SK-N-SH (cell line): ENCODE results near the gene AKR1C4. TPM values are rescaled to one million over a fixed set of nuclear protein-coding genes. Genes with fewer than 3 reads are reported as not detected.
"Not testable (repeated sequence)": the region's sequence is repeated elsewhere in the genome, so short reads cannot be mapped to it uniquely, and the experiment has no call there.

ENCODE experiments used
- CTCF ChIA-PET: fragments of 300-600, 350-600 bp; formaldehyde crosslinking; extraction: SDS; loops from one replicate; lab custom pipeline; 2021; lab: Yijun Ruan, JAX
- POLR2A ChIA-PET: fragments of 350-600 bp; sonication (Branson Sonifier 250); formaldehyde crosslinking; extraction: SDS; loops from one replicate; lab custom pipeline; 2020; ENCODE audit warnings: antibody characterized with exemption, inconsistent platforms; lab: Yijun Ruan, JAX
- DNase-seq: peaks from one replicate; pipeline ENCODE4 v3.0.0; 2012
- H2AFZ ChIP-seq: fragments of 200-600 bp; sonication (generic); 2 replicates; pipeline ENCODE4 v1.8.1; 2016; ENCODE audit warnings: antibody characterized with exemption, mild to moderate bottlenecking, low read depth
- H3F3A ChIP-seq: fragments of 200-600 bp; sonication (generic); replicated peaks from 2 replicates; pipeline ENCODE3; 2016; ENCODE audit warnings: antibody characterized with exemption, mild to moderate bottlenecking; ENCODE audit not compliant: insufficient read depth
- H3K27ac ChIP-seq, 2 experiments: fragments of 200-500 bp in 1 of 2; fragments of 200-600 bp in 1 of 2; sonication (Bioruptor generic) in 1 of 2; sonication (generic), shearing (Covaris generic) in 1 of 2; 2 replicates each; pipeline versions ENCODE4 v1.5.1 to v1.6.1; 2014 to 2016; ENCODE audit warnings: low read depth in 2 of 2, inconsistent platforms in 1 of 2, low read length in 1 of 2, mild to moderate bottlenecking in 1 of 2, mixed read lengths in 1 of 2
- H3K27me3 ChIP-seq: fragments of 200-600 bp; sonication (generic), shearing (Covaris generic); 2 replicates; pipeline ENCODE4 v1.6.1; 2016; ENCODE audit warnings: mixed run types; ENCODE audit not compliant: insufficient read depth
- H3K36me3 ChIP-seq, 2 experiments: fragments of 200-500 bp in 1 of 2; fragments of 200-600 bp in 1 of 2; sonication (Bioruptor generic) in 1 of 2; sonication (generic) in 1 of 2; replicated peaks in 1 of 2; 2 replicates each; pipeline versions ENCODE3 to v1.5.1; 2014 to 2016; ENCODE audit warnings: low read length in 1 of 2, mild to moderate bottlenecking in 1 of 2; ENCODE audit not compliant: insufficient read depth in 2 of 2, control insufficient read depth in 1 of 2
- H3K4me1 ChIP-seq, 2 experiments: fragments of 200-500 bp in 1 of 2; fragments of 200-600 bp in 1 of 2; sonication (Bioruptor generic) in 1 of 2; sonication (generic), shearing (Covaris generic) in 1 of 2; 2 replicates each; pipeline versions ENCODE4 v1.5.1 to v1.6.1; 2014 to 2016; ENCODE audit warnings: low read depth in 1 of 2, low read length in 1 of 2, mixed run types in 1 of 2; ENCODE audit not compliant: insufficient read depth in 2 of 2, control insufficient read depth in 1 of 2
- H3K4me2 ChIP-seq: fragments of 200-600 bp; sonication (generic), shearing (Covaris generic); 2 replicates; pipeline ENCODE4 v1.6.1; 2017; ENCODE audit warnings: mixed run types
- H3K4me3 ChIP-seq, 2 experiments: fragments of 200-500 bp in 1 of 2; fragments of 200-600 bp in 1 of 2; sonication (Bioruptor generic) in 1 of 2; sonication (generic), shearing (Covaris generic) in 1 of 2; 2 replicates each; pipeline versions ENCODE4 v1.5.1 to v1.8.1; 2014 to 2016; ENCODE audit warnings: low read depth in 2 of 2, inconsistent platforms in 1 of 2, low read length in 1 of 2, mild to moderate bottlenecking in 1 of 2, mixed read lengths in 1 of 2, moderate library complexity in 1 of 2
- H3K79me2 ChIP-seq: fragments of 200-600 bp; sonication (generic); 2 replicates; pipeline ENCODE4 v1.8.1; 2017; ENCODE audit warnings: mild to moderate bottlenecking; ENCODE audit not compliant: insufficient read depth
- H3K9ac ChIP-seq: fragments of 200-600 bp; sonication (generic); 2 replicates; pipeline ENCODE4 v1.6.1; 2017; ENCODE audit warnings: mixed run types
- H3K9me2 ChIP-seq: fragments of 200-600 bp; sonication (generic); 2 replicates; pipeline ENCODE4 v1.6.1; 2017; ENCODE audit warnings: mixed run types
- H3K9me3 ChIP-seq: fragments of 200-600 bp; sonication (generic); 2 replicates; pipeline ENCODE4 v1.6.1; 2017; ENCODE audit warnings: mixed run types, mild to moderate bottlenecking, moderate library complexity
- H4K20me1 ChIP-seq: fragments of 200-600 bp; sonication (generic); 2 replicates; pipeline ENCODE4 v1.6.1; 2017; ENCODE audit warnings: mild to moderate bottlenecking, mixed run types; ENCODE audit not compliant: insufficient read depth
- ELF1 ChIP-seq: IDR thresholded peaks from 2 replicates; pipeline ENCODE4 v1.4.0; 2012
- EP300 ChIP-seq, 2 experiments: IDR thresholded peaks; 2 replicates each; pipeline versions ENCODE4 v1.4.0 to v1.6.1; 2012; ENCODE audit warnings: borderline replicate concordance in 1 of 2, low read depth in 1 of 2, low read length in 1 of 2
- FOSL2 ChIP-seq: IDR thresholded peaks from 2 replicates; pipeline ENCODE4 v1.4.0; 2012; ENCODE audit warnings: low read depth, mild to moderate bottlenecking, moderate library complexity, borderline replicate concordance
- FOXM1 ChIP-seq: IDR thresholded peaks from 2 replicates; pipeline ENCODE4 v1.4.0; 2012; ENCODE audit warnings: low read depth, mild to moderate bottlenecking
- GABPA ChIP-seq: IDR thresholded peaks from 2 replicates; pipeline ENCODE4 v1.4.0; 2012; ENCODE audit warnings: low read depth, mild to moderate bottlenecking
- MAX ChIP-seq: IDR thresholded peaks from 2 replicates; pipeline ENCODE4 v1.4.0; 2012; ENCODE audit warnings: low read depth
- MEF2A ChIP-seq: IDR thresholded peaks from 2 replicates; pipeline ENCODE4 v1.4.0; 2012; ENCODE audit warnings: low read depth, borderline replicate concordance
- MXI1 ChIP-seq: IDR thresholded peaks from 2 replicates; pipeline ENCODE4 v1.6.1; 2012; ENCODE audit warnings: mild to moderate bottlenecking, low read depth, low read length, improper control_type of control experiment
- NFIC ChIP-seq: IDR thresholded peaks from 2 replicates; pipeline ENCODE4 v1.4.0; 2012; ENCODE audit warnings: borderline replicate concordance
- POLR2AphosphoS5 ChIP-seq: IDR thresholded peaks from 2 replicates; pipeline ENCODE4 v1.6.1; 2012; ENCODE audit warnings: low read depth, low read length
- RAD21 ChIP-seq: IDR thresholded peaks from 2 replicates; pipeline ENCODE4 v1.6.1; 2012; ENCODE audit warnings: mild to moderate bottlenecking, low read length
- RCOR1 ChIP-seq: fragments of 150-350 bp; IDR thresholded peaks from 2 replicates; pipeline ENCODE4 v1.6.1; 2017; ENCODE audit warnings: antibody characterized with exemption, low read length
- USF2 ChIP-seq: fragments of 150-350 bp; IDR thresholded peaks from 2 replicates; pipeline ENCODE4 v1.6.1; 2017; ENCODE audit warnings: antibody characterized with exemption, low read length, low read depth, borderline replicate concordance
- YY1 ChIP-seq: IDR thresholded peaks from 2 replicates; pipeline ENCODE4 v1.4.0; 2012; ENCODE audit warnings: low read depth, mild to moderate bottlenecking
- WGBS: methylation state at CpG from one replicate; pipeline ENCODE4 v1.1.6; 2017; ENCODE audit warnings: low lambda C conversion rate; 5-methylcytosine and 5-hydroxymethylcytosine counted together
- polyA plus RNA-seq, 3 experiments: library from polyadenylated mRNA; depleted of rRNA; stranded (reverse); fragments of >200 nt; gene quantifications; 2 replicates each; pipeline ENCODE4 v1.2.3, GENCODE V29; 2012
- TF ChIP-seq, protein P1 (sequence below): IDR thresholded peaks from 2 replicates; pipeline ENCODE4 v1.6.1; 2012; ENCODE audit warnings: mild to moderate bottlenecking, low read depth, low read length, moderate library complexity

AKR1C4 gene
- polyA plus RNA-seq, 1 of the 3 experiments (the other 2 are of a cell fraction) = not detected

- POLR2A ChIA-PET = no interaction called here
- no peak overlapping the region for H3K4me2 ChIP-seq
- H3K27ac ChIP-seq = no peak overlapping the region
- no peak overlapping the region for H3K4me3 ChIP-seq
- 7% methylated on average over 1 of the region's 1 CpG for WGBS
- no peaks in the 10 kb centered on the region for H3K36me3 ChIP-seq
- no peaks in the 10 kb centered on the region for H4K20me1 ChIP-seq
- no peaks in the 10 kb centered on the region for H3K27me3 ChIP-seq
- CTCF ChIA-PET = no interaction called here
- TF ChIP-seq USF2 (no peak), POLR2AphosphoS5 (no peak), GABPA (no peak), MAX (no peak), EP300 (IDR thresholded peaks at IDR 0.05; ENCODE audit: borderline replicate concordance in 1 of 2, low read depth in 1 of 2, low read length in 1 of 2) (no peak), ELF1 (no peak), FOSL2 (no peak), MEF2A (no peak), RAD21 (no peak), NFIC (no peak), RCOR1 (no peak), MXI1 (no peak)
- TF ChIP-seq, protein P1, sequence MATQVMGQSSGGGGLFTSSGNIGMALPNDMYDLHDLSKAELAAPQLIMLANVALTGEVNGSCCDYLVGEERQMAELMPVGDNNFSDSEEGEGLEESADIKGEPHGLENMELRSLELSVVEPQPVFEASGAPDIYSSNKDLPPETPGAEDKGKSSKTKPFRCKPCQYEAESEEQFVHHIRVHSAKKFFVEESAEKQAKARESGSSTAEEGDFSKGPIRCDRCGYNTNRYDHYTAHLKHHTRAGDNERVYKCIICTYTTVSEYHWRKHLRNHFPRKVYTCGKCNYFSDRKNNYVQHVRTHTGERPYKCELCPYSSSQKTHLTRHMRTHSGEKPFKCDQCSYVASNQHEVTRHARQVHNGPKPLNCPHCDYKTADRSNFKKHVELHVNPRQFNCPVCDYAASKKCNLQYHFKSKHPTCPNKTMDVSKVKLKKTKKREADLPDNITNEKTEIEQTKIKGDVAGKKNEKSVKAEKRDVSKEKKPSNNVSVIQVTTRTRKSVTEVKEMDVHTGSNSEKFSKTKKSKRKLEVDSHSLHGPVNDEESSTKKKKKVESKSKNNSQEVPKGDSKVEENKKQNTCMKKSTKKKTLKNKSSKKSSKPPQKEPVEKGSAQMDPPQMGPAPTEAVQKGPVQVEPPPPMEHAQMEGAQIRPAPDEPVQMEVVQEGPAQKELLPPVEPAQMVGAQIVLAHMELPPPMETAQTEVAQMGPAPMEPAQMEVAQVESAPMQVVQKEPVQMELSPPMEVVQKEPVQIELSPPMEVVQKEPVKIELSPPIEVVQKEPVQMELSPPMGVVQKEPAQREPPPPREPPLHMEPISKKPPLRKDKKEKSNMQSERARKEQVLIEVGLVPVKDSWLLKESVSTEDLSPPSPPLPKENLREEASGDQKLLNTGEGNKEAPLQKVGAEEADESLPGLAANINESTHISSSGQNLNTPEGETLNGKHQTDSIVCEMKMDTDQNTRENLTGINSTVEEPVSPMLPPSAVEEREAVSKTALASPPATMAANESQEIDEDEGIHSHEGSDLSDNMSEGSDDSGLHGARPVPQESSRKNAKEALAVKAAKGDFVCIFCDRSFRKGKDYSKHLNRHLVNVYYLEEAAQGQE = no peak
- peak; percentile 1 for DNase-seq
- H3K9me2 ChIP-seq = no peaks in the 10 kb centered on the region
- no peak overlapping the region for H2AFZ ChIP-seq
- no peaks in the 10 kb centered on the region for H3F3A ChIP-seq
- no peak overlapping the region for H3K9ac ChIP-seq
- no peaks in the 10 kb centered on the region for H3K4me1 ChIP-seq
- peaks cover 7% of the 10 kb centered on the region; the same call in 1 of the 2 replicates for H3K9me3 ChIP-seq
- H3K79me2 ChIP-seq = no peaks in the 10 kb centered on the region
Measured at GRCh38 chr10:5165738-5166137, 30.9 kb upstream of the AKR1C4 start.

- Histone ChIP-seq H3K9ac (no peak overlapping the region), H3K9me3 (peaks cover 7% of the 10 kb centered on the region; the same call in 1 of the 2 replicates), H2AFZ (no peak overlapping the region), H3K27me3 (no peaks in the 10 kb centered on the region), H3F3A (no peaks in the 10 kb centered on the region), H3K9me2 (no peaks in the 10 kb centered on the region), H3K4me3 (no peak overlapping the region), H3K4me1 (no peaks in the 10 kb centered on the region), H3K4me2 (no peak overlapping the region), H3K36me3 (no peaks in the 10 kb centered on the region), H4K20me1 (no peaks in the 10 kb centered on the region), H3K79me2 (no peaks in the 10 kb centered on the region), H3K27ac (no peak overlapping the region)
- 10% methylated on average over 5 of the region's 5 CpGs for WGBS
- no peak for DNase-seq
- POLR2A ChIA-PET = no interaction called here
- TF ChIP-seq MXI1 (no peak), YY1 (no peak), FOXM1 (no peak)
- CTCF ChIA-PET = no interaction called here
Measured at GRCh38 chr10:5168897-5169420, 27.7 kb upstream of the AKR1C4 start.

GRCh38 chr10:5175581-5175980 is 21.1 kb upstream of the AKR1C4 start:
- CTCF ChIA-PET, POLR2A ChIA-PET: not testable (repeated sequence)
- WGBS = 19% methylated on average over 3 of the region's 3 CpGs

DNA sequence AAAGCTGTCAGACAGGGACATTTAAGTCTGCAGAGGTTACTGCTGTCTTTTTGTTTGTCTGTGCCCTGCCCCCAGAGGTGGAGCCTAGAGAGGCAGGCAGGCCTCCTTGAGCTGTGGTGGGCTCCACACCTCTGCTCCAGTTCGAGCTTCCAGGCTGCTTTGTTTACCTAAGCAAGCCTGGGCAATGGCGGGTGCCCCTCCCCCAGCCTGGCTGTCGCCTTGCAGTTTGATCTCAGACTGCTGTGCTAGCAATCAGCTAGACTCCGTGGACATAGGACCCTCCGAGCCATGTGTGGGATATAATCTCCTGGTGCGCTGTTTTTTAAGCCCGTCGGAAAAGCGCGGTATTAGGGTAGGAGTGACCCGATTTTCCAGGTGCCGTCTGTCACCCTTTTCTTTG is 16.1 kb upstream of the AKR1C4 start:
- H3K36me3 ChIP-seq, DNase-seq, H3K4me3 ChIP-seq, H2AFZ ChIP-seq, H3K9ac ChIP-seq, H3K79me2 ChIP-seq, H3K27me3 ChIP-seq, H3K4me2 ChIP-seq, H4K20me1 ChIP-seq, H3K27ac ChIP-seq, H3K9me2 ChIP-seq, H3K9me3 ChIP-seq, H3F3A ChIP-seq, H3K4me1 ChIP-seq, POLR2A ChIA-PET, CTCF ChIA-PET: not testable (repeated sequence)
- WGBS = 62% methylated on average over 11 of the region's 12 CpGs

More at GRCh38 chr10:5175581-5175980, 21.1 kb upstream of the AKR1C4 start:
- not testable (repeated sequence) for H3K27me3 ChIP-seq, H3K27ac ChIP-seq, H2AFZ ChIP-seq, H3K4me2 ChIP-seq, H3K36me3 ChIP-seq, H3F3A ChIP-seq, H3K79me2 ChIP-seq, H4K20me1 ChIP-seq, H3K4me1 ChIP-seq, H3K9me3 ChIP-seq, H3K9ac ChIP-seq, DNase-seq, H3K4me3 ChIP-seq, H3K9me2 ChIP-seq
